ENCODE measurements around the gene TCIRG1. TPM values are rescaled to one million over a fixed set of nuclear protein-coding genes. Genes with fewer than 3 reads are reported as not detected.

TCIRG1 gene
- total RNA-seq, 4 donors from 2014 or later: 29.6 to 57.1 (median 34.8) TPM

DNA sequence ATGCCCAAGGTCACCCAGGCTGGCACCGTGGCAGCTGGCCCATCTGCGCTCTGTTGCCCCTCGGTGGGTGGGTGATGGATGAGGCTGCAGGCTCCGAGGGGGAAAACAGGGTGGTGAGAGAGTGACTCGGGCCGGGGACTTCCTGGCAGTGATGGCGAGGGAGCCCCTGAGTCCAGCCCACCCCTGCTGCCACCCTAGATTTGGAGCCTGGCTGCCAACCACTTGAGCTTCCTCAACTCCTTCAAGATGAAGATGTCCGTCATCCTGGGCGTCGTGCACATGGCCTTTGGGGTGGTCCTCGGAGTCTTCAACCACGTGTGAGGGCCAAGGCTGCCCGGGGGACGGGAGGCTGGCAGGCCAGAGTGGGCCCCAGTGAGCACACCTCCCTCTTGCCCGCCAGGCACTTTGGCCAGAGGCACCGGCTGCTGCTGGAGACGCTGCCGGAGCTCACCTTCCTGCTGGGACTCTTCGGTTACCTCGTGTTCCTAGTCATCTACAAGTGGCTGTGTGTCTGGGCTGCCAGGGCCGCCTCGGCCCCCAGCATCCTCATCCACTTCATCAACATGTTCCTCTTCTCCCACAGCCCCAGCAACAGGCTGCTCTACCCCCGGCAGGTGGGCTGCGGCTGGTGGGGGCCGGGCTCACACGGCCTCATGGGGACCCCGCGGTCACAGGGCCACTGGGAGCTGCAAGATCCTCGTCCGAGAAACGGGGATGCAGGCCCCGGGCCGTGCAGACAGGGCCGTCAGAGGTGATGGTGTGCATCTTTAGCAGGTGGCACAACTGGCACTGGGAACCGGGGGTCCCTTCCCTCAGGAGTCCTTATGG is 10.1 kb downstream of the TCIRG1 start:
- no peak for TF ChIP-seq POLR2A (IDR thresholded peaks at IDR 0.05)
- TF ChIP-seq, protein P1, sequence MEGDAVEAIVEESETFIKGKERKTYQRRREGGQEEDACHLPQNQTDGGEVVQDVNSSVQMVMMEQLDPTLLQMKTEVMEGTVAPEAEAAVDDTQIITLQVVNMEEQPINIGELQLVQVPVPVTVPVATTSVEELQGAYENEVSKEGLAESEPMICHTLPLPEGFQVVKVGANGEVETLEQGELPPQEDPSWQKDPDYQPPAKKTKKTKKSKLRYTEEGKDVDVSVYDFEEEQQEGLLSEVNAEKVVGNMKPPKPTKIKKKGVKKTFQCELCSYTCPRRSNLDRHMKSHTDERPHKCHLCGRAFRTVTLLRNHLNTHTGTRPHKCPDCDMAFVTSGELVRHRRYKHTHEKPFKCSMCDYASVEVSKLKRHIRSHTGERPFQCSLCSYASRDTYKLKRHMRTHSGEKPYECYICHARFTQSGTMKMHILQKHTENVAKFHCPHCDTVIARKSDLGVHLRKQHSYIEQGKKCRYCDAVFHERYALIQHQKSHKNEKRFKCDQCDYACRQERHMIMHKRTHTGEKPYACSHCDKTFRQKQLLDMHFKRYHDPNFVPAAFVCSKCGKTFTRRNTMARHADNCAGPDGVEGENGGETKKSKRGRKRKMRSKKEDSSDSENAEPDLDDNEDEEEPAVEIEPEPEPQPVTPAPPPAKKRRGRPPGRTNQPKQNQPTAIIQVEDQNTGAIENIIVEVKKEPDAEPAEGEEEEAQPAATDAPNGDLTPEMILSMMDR (IDR thresholded peaks at IDR 0.05): no peak
- WGBS, 2 donors: 91 to 92% methylated on average over 27 to 34 of the region's 35 CpGs
- intact Hi-C loops (cut with DNase I; ENCODE audit: low total_unique reads): no loop called here
- no peak for DNase-seq (ENCODE audit: low spot score in 2 of 2)
- H3K4me3 ChIP-seq (ENCODE audit: low read depth, poor library complexity, severe bottlenecking): no peak overlapping the region

DNA sequence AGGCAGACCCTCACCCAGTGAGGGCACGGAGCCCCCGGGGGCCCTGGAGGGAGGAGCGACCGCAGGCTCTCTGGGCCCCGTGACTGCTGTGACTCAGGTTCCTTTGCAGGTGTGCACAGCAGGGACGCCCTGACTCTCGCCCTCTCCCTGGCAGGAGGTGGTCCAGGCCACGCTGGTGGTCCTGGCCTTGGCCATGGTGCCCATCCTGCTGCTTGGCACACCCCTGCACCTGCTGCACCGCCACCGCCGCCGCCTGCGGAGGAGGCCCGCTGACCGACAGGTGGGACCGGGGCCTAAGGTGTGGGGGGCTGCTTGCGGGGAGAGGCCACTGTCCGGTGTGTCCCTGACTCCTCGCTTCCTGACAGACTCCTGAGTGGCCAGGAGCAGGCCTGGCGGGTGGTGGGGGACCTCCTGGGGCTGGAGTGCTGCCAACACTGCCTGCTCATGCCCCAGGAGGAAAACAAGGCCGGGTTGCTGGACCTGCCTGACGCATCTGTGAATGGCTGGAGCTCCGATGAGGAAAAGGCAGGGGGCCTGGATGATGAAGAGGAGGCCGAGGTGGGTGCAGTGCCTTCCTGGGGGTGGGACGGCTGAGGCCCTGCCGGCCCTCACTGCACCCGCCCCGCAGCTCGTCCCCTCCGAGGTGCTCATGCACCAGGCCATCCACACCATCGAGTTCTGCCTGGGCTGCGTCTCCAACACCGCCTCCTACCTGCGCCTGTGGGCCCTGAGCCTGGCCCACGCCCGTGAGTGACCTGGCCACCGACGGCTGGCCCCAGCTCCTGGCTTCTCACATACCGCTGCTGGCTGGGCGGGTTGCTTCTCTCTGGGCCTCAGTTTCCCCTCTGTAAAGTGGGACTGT is 10.9 kb downstream of the TCIRG1 start:
- intact Hi-C loops (cut with DNase I; ENCODE audit: low total_unique reads): no loop called here
- DNase-seq (ENCODE audit: low spot score in 2 of 2): no peak
- TF ChIP-seq POLR2A (IDR thresholded peaks at IDR 0.05): no peak
- TF ChIP-seq, protein P1 (IDR thresholded peaks at IDR 0.05): no peak
- no peak overlapping the region for H3K4me3 ChIP-seq (ENCODE audit: low read depth, poor library complexity, severe bottlenecking)
- WGBS, 2 donors: 91 to 94% methylated on average over 34 to 37 of the region's 40 CpGs

DNA sequence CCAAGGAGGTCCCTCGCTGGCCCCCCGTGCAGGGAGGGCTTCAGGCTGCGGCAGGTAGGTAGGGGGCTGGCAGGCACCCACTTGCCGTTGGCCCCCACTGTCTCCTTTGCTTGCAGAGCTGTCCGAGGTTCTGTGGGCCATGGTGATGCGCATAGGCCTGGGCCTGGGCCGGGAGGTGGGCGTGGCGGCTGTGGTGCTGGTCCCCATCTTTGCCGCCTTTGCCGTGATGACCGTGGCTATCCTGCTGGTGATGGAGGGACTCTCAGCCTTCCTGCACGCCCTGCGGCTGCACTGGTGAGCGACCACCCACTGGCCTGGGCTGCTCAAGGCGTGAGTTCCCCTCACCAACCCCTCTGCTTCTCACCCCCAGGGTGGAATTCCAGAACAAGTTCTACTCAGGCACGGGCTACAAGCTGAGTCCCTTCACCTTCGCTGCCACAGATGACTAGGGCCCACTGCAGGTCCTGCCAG is 11.6 kb downstream of the TCIRG1 start:
- TF ChIP-seq, protein P1 (IDR thresholded peaks at IDR 0.05): no peak
- no peak for TF ChIP-seq POLR2A (IDR thresholded peaks at IDR 0.05)
- intact Hi-C loops (cut with DNase I; ENCODE audit: low total_unique reads): no loop called here
- no peak for DNase-seq (ENCODE audit: low spot score in 2 of 2)
- no peak overlapping the region for H3K4me3 ChIP-seq (ENCODE audit: low read depth, poor library complexity, severe bottlenecking)
- 92 to 96% methylated on average over 18 of the region's 18 CpGs for WGBS, 2 donors

DNA sequence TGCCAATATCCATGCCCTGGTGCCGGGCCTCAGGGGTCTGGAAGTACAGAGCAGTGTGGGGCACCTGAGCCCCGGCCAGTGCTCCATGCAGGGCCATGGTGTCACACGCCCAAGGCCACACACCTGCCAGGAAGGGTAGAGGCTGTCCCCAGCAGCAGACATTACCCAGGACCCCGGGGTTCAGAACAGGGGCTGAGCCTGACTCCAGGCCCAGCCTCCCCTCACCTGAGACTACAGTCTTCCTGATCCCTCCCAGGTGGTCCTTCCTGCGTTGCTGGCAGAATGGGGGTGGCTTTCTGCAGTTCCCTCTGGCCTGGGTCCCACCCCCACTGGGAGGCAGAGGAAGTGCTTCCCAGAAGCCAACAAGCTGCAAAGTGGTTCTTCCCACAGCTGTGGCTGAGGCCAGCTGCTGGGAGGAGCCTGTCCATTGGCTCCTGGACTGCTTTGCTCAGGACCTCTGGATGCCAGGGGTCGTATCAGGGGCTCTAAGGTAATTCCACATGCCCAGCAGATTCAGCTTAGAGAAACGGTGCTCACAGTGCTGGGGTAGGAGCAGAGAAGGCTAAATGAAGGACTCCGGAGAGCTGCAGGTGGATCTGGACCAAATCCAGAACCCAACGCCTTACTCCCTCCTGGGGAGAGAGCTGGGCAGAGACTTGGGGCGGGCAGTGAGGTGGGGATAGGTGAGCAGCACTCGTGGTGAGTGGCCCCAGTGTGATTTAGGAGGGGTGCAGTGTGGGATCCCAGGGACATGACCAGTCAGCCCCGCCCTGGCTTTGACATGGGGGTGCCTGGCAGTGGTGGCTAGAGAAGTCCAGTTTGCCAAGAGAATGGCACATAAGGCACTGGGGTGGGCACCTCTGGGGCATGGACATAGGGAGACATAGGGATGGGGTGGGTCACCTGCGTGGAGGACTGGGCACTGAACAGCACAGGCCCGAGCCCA is 12.6 kb downstream of the TCIRG1 start:
- no peak for DNase-seq (ENCODE audit: low spot score in 2 of 2)
- intact Hi-C loops (cut with DNase I; ENCODE audit: low total_unique reads): no loop called here
- 85 to 87% methylated on average over 12 to 13 of the region's 14 CpGs for WGBS, 2 donors
- TF ChIP-seq, protein P1 (IDR thresholded peaks at IDR 0.05): no peak
- TF ChIP-seq POLR2A (IDR thresholded peaks at IDR 0.05): no peak
- H3K4me3 ChIP-seq (ENCODE audit: low read depth, poor library complexity, severe bottlenecking): no peak overlapping the region

Measured in lower leg skin (tissue), 4 donors.